Epithelial cell of esophagus (primary cell): ENCODE data around the gene DHRSX.
"Not testable (repeated sequence)": the region's sequence is repeated elsewhere in the genome, so short reads cannot be mapped to it uniquely, and the experiment has no call there.

ENCODE experiments used
- DNase-seq: peaks from one replicate; pipeline ENCODE4 v3.0.0; 2010; ENCODE audit warnings: low read depth
- H3K4me3 ChIP-seq: 2 replicates; pipeline ENCODE4 v1.5.1; 2011; ENCODE audit warnings: mild to moderate bottlenecking, low read length, control low read depth
- TF ChIP-seq, protein P1 (sequence below): IDR thresholded peaks from 2 replicates; pipeline ENCODE4 v1.5.1; 2011; ENCODE audit warnings: low read depth, mild to moderate bottlenecking, low read length, control low read depth, inconsistent platforms; ENCODE audit not compliant: insufficient read depth; ENCODE audit errors: missing control alignments

DHRSX gene

DNA sequence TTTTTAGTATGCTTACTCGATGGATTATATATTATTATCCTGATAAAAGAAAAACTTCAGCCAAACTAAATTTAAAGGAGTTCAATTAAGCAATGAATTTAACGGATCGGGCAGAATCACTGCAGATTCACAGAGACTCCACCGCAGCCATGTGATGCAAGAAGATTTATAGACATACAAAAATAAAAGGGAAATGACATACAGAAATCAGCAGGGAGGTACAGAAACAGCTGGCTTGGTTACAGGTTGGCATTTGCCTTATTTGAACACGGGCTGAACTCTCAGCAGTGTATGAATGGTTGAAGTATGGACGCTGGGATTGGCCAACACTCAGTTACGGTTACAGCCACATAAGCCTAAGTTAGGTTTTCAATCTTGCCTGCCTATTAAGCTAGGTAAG is 35.4 kb upstream of the DHRSX start:
- TF ChIP-seq, protein P1, sequence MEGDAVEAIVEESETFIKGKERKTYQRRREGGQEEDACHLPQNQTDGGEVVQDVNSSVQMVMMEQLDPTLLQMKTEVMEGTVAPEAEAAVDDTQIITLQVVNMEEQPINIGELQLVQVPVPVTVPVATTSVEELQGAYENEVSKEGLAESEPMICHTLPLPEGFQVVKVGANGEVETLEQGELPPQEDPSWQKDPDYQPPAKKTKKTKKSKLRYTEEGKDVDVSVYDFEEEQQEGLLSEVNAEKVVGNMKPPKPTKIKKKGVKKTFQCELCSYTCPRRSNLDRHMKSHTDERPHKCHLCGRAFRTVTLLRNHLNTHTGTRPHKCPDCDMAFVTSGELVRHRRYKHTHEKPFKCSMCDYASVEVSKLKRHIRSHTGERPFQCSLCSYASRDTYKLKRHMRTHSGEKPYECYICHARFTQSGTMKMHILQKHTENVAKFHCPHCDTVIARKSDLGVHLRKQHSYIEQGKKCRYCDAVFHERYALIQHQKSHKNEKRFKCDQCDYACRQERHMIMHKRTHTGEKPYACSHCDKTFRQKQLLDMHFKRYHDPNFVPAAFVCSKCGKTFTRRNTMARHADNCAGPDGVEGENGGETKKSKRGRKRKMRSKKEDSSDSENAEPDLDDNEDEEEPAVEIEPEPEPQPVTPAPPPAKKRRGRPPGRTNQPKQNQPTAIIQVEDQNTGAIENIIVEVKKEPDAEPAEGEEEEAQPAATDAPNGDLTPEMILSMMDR: no peak
- no peak for DNase-seq
- no peak overlapping the region for H3K4me3 ChIP-seq

DNA sequence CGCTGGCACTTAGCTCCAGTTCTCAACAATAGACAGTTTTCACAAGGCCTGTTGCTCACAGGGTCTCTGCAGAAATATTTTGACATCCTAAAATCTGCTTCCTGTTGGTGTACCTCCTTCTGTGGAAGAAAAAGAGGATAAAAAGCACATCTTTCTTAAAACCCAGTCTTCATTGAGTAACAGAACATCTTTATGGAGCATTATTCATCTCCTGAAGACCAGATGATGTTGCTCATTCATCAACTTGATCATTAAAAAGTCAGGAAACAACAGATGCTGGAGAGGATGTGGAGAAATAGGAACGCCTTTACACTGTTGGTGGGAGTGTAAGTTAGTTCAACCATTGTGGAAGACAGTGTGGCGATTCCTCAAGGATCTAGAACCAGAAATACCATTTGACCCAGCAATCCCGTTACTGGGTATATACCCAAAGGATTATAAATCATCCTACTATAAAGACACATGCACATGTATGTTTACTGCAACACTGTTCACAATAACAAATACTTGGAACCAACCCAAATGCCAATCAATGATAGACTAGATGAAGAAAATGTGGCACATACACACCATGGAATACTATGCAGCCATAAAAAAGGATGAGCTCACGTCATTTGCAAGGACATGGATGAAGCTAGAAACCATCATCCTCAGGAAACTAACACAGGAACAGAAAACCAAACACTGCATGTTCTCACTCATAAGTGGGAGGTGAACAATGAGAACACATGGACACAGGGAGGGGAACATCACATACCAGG is 33.7 kb upstream of the DHRSX start:
- not testable (repeated sequence) for DNase-seq, H3K4me3 ChIP-seq

DNA sequence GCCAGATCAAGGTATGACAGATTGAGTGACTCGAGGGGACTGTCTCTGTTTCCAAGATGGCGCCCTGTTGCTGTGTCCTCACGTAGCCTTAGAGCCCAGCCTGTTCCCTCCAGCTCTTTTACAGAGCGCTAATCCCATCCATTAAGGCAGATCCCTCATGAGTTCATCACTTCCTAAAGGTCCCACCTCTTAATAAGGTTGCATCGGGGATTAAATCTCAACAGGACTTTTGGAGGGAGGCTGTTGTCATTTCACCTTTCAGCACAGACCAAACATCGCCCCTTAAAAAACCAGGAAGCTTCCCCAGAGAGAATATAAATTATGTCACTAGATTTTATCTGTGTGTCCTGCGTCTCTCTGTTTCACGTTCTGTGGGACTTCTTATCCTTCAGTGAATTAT is 32.6 kb upstream of the DHRSX start:
- H3K4me3 ChIP-seq: no peak overlapping the region
- DNase-seq: no peak
- TF ChIP-seq, protein P1: no peak

DNA sequence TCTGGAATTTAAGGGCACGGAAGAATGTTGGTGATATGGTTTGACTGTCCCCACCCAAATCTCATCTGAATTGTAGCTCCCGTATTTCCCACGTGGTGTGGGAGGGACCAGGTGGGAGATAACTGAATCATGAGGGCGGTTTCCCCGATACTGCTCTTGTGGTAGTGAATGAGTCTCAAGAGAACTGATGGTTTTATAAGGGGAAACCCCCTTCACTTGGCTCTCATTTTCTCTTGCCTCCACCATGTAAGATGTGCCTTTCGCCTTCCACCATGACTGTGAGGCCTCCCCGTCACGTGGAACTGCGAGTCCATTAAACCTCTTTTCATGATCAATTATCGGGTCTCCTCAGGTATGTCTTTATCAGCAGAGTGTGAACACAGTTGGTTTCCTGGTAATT is 25.6 kb upstream of the DHRSX start:
- TF ChIP-seq, protein P1: no peak
- no peak for DNase-seq
- no peak overlapping the region for H3K4me3 ChIP-seq

DNA sequence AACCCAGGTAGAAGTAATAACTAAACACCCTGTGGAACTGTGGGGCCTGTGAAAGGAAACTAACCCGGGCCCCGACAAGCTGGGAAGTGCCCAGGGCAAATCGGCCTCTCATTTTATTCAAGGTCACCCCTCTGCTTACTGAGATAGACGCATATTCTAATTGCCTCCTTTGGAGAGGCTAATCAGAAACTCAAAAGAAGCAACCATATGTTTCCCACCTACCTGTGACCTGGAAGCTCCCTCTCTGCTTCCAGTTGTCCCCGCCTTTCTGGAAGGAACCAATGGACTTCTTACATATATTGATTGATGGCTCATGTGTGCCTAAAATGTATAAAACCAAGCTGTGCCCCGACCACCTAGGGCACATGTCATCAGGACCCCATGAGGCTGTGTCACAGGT is 23.1 kb upstream of the DHRSX start:
- DNase-seq: no peak
- TF ChIP-seq, protein P1: no peak
- H3K4me3 ChIP-seq: no peak overlapping the region

DNA sequence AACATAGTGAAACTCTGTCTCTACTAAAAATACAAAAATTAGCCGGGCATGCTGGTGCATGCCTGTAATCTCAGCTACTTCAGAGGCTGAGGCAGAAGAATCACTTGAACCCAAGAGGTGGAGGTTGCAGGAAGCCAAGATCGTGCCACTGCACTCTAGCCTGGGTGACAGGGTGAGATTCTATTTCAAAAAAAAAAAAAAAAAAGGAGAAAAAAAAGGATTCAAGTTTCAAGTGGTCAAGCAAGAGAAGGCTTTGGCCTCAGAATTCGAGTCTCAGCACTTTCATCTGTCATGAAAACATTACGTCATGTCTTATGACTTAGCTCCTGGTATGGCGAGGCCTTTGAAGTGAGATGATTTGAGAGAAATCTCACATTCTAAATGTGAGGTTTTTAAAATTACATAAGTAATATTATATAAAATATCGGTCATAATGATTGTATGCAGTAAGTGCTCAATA is 21.2 kb upstream of the DHRSX start:
- TF ChIP-seq, protein P1: no peak
- no peak for DNase-seq
- no peak overlapping the region for H3K4me3 ChIP-seq

DNA sequence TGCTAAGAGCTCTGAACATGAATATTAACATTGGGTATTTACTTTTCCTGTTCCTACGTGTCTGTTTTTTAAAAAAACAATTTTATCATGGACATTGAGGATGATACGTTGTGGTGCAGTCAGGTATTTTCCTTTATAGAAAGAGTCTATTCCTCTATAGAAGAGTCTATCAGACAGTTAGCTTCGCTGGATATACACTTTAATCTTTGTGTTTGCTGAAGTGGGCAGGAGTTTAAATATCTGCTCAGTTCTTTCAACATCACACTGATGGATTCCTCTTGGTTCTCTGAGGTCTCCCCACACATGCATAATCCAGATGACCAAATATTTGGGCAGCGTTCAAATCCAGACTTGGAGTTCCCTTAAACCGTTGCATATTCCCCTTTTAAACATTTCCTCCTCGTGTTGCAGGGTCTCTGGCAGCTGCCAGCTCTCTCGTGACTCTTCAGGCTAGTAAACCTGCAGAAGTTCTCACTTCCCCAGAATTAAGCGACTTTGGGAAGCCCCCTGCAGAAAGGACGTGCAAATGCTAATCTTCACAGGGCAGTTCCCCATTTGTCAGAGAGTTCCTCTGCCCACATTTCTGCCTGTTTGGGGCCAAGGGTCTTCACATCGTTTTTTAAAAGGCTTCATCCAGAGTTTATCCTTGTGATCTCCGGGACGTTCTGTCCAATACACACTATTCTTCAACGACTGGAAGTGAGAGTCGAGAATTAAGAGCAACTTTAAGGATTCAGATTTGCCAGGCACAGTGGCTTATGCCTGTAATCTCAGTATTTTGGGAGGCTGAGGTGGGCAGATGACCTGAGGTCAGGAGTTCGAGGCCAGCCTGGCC is 20.5 kb upstream of the DHRSX start:
- H3K4me3 ChIP-seq: no peak overlapping the region
- no peak for DNase-seq
- TF ChIP-seq, protein P1: no peak
